Breast epithelium (tissue), 4 donors: ENCODE data around the gene RNF123. TPM values are rescaled to one million over a fixed set of nuclear protein-coding genes. Genes with fewer than 3 reads are reported as not detected.

Source experiments
- DNase-seq, 2 donors: peaks; one replicate each; pipeline ENCODE4 v3.0.0-alpha.2; 2019; ENCODE audit warnings: low spot score in 2 of 2
- H3K27ac ChIP-seq, 2 donors: fragments of 200-600 bp; sonication (generic) in 1 of 2; one replicate each; pipeline ENCODE4 v1.5.1; 2016 to 2019; ENCODE audit warnings: mild to moderate bottlenecking in 1 of 2
- H3K27me3 ChIP-seq, 2 donors: fragments of 200-600 bp; sonication (generic) in 1 of 2; one replicate each; pipeline versions ENCODE4 v1.5.1 to v1.6.0; 2017 to 2019; ENCODE audit warnings: control low read depth in 1 of 2, mild to moderate bottlenecking in 1 of 2
- H3K36me3 ChIP-seq: fragments of 200-600 bp; one replicate; pipeline ENCODE4 v1.5.1; 2019
- H3K4me1 ChIP-seq, 2 donors: fragments of 200-600 bp; sonication (generic); one replicate each; pipeline ENCODE4 v1.5.1; 2016 to 2019; ENCODE audit warnings: control low read depth in 1 of 2
- H3K4me3 ChIP-seq, 3 donors: fragments of 200-600 bp; sonication (generic); 1 replicate in 2 of 3; 2 replicates in 1 of 3; pipeline ENCODE4 v1.5.1; 2016 to 2019; ENCODE audit warnings: mild to moderate bottlenecking in 3 of 3, moderate library complexity in 2 of 3
- H3K9me3 ChIP-seq, 2 donors: fragments of 200-600 bp; sonication (generic) in 1 of 2; one replicate each; pipeline ENCODE4 v1.5.1; 2016 to 2019; ENCODE audit warnings: control low read depth in 1 of 2
- POLR2A ChIP-seq: fragments of 450-650 bp; IDR thresholded peaks from one replicate; pipeline ENCODE4 v1.6.1; 2016; ENCODE audit warnings: antibody characterized with exemption, mild to moderate bottlenecking, moderate library complexity
- POLR2AphosphoS5 ChIP-seq, 3 donors: sonication (generic); formaldehyde crosslinking; IDR thresholded peaks; one replicate each; pipeline ENCODE4 v1.6.1; 2017; ENCODE audit warnings: antibody characterized with exemption in 3 of 3
- intact Hi-C: fragments of 100-400 bp; cut with DNase I; formaldehyde crosslinking; loops from one replicate; pipeline ENCODE4 v1.15.1; 2023; ENCODE audit warnings: low total_unique reads
- total RNA-seq, 3 donors: library from RNA; depleted of rRNA; stranded (reverse); fragments of >200 nt; gene quantifications; one replicate each; pipeline ENCODE4 v1.1.0, GENCODE V29; 2016
- TF ChIP-seq, protein P1 (sequence below), 3 donors: fragments of 450-650 bp; IDR thresholded peaks; one replicate each; pipeline ENCODE4 v1.5.1; 2016 to 2017; ENCODE audit warnings: antibody characterized with exemption in 3 of 3, mild to moderate bottlenecking in 3 of 3, moderate library complexity in 3 of 3

Gene RNF123
- total RNA-seq, 3 donors from 2014 or later, result 22.1 to 29.8 (median 26.2) TPM

DNA sequence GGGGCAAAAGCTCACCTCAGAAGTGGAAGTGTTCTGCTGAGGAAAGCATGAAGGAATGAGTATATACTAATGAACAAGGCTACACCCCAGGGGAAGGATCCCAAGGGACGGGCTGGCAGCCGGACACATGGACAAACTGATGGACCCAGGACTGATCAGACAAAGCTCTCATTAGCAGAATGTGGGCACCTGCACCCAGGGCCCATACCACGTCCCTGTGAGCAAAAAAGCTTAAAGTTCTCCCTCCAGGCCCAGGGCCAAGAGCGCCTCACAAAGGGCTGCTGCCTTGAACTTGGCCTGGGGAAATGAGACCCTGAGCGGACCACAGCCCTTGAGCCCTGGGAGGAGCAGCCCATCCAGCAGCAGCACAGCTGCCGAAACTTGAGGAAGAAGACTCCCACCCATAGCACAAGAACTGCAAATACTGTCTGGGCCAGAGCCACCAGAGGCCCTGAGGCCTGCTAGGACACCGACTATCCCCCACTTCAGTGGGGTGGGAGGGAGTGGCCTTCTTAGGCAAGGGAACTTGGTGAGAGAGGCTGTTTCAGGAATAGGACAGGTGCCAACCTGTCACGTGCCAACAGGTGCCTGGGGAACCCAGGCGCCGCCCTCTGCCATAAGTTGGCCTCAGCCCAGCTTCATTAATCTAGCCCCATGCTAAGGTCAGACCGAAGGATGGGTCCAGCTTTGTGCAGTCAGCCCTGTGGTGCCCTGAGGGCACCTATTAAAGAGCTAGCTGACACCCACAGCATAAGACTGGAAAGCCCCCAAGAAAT is 36.7 kb downstream of the RNF123 start:
- Histone ChIP-seq H3K27ac (peak overlapping the region in 1 of 2 donors; percentile 30), H3K36me3 (no peaks in the 10 kb centered on the region), H3K4me3 (no peak overlapping the region), H3K4me1 (peaks cover 9 to 10% of the 10 kb centered on the region in 2 donors), H3K27me3 (no peaks in the 10 kb centered on the region), H3K9me3 (no peaks in the 10 kb centered on the region)
- intact Hi-C loops, result loop anchor here (5.0 kb wide), 1 partner anchor 1109 kb away; no protein-coding TSS in a partner anchor
- TF ChIP-seq, protein P1, sequence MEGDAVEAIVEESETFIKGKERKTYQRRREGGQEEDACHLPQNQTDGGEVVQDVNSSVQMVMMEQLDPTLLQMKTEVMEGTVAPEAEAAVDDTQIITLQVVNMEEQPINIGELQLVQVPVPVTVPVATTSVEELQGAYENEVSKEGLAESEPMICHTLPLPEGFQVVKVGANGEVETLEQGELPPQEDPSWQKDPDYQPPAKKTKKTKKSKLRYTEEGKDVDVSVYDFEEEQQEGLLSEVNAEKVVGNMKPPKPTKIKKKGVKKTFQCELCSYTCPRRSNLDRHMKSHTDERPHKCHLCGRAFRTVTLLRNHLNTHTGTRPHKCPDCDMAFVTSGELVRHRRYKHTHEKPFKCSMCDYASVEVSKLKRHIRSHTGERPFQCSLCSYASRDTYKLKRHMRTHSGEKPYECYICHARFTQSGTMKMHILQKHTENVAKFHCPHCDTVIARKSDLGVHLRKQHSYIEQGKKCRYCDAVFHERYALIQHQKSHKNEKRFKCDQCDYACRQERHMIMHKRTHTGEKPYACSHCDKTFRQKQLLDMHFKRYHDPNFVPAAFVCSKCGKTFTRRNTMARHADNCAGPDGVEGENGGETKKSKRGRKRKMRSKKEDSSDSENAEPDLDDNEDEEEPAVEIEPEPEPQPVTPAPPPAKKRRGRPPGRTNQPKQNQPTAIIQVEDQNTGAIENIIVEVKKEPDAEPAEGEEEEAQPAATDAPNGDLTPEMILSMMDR (IDR thresholded peaks at IDR 0.05), result no peak
- TF ChIP-seq POLR2AphosphoS5 (IDR thresholded peaks at IDR 0.05) (no peak), POLR2A (no peak)
- no peak for DNase-seq

DNA sequence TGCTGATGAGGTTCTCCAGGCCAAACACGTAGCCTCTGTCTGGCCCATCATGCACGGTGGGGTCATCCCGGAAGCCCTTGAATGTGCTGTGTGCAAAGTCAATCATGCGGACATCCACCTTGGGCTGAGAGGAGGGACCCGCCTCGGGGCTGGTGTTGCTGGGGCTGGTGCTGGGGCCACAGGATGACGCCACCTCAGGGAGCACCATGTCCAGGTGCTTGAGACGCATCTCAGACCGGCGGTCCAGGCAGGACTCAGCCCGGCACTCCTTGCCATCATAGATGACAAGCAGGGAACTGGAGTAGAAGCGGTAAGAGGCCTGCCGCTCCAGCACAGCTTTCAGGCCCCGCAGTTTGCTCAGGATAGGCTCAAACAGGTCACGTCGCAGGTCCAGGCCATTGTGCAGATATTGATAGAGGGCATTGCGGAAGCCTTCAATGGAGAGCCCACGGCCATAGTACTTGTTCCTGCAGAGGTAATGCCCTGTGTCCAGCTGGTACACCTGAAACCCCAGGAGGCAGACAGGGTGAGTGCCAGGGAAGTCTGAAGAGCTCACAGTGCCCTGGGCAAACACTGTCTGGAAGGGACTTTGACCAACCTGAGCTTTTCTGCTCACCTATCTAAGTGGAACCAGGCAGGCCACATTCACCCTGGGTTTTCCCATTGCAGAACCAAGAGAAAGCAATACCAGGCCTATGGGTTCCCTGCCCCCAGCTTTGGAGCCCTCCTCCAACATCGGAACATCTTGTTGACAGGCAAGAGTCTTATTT is 38.0 kb downstream of the RNF123 start:
- H3K36me3 ChIP-seq, result no peaks in the 10 kb centered on the region
- no peaks in the 10 kb centered on the region for H3K9me3 ChIP-seq
- H3K27me3 ChIP-seq, result no peaks in the 10 kb centered on the region
- H3K4me1 ChIP-seq, result peaks cover 9% of the 10 kb centered on the region in 2 donors
- DNase-seq, result no peak
- no peak overlapping the region for H3K27ac ChIP-seq
- no peak overlapping the region for H3K4me3 ChIP-seq
- intact Hi-C loops, result loop anchor here (5.0 kb wide), 1 partner anchor 1110 kb away; no protein-coding TSS in a partner anchor
- no peak for TF ChIP-seq POLR2AphosphoS5 (IDR thresholded peaks at IDR 0.05)
- TF ChIP-seq POLR2A, result no peak
- TF ChIP-seq, protein P1 (IDR thresholded peaks at IDR 0.05), result no peak

DNA sequence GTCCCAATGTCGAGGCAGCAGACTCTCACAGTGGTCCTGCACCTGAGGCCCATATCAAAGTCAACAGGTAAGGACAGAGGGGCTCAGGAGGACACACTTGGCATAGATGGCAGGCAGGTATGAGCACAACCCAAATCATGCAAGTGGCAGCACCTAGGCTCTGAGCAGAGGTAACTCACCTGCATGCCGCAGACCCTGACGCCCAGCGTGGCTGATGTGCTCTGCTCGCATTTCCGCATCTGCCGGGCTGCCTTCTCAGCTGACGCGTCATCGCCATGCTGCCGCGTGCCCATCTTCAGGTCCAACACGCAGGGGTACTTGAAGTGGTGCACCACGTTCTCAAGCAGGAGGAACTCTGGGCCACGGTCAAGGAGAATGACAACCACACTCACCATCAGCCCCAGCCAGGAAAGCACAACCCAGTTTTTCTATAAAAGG is 38.6 kb downstream of the RNF123 start:
- no peak overlapping the region for H3K4me3 ChIP-seq
- H3K27ac ChIP-seq, result no peak overlapping the region
- no peaks in the 10 kb centered on the region for H3K36me3 ChIP-seq
- H3K9me3 ChIP-seq, result no peaks in the 10 kb centered on the region
- peaks cover 3 to 4% of the 10 kb centered on the region in 2 donors for H3K4me1 ChIP-seq
- intact Hi-C loops, result loop anchor here (5.0 kb wide), 1 partner anchor 1111 kb away; no protein-coding TSS in a partner anchor
- TF ChIP-seq POLR2A (no peak), POLR2AphosphoS5 (IDR thresholded peaks at IDR 0.05) (no peak)
- TF ChIP-seq, protein P1 (IDR thresholded peaks at IDR 0.05), result no peak
- DNase-seq, result no peak
- no peaks in the 10 kb centered on the region for H3K27me3 ChIP-seq

DNA sequence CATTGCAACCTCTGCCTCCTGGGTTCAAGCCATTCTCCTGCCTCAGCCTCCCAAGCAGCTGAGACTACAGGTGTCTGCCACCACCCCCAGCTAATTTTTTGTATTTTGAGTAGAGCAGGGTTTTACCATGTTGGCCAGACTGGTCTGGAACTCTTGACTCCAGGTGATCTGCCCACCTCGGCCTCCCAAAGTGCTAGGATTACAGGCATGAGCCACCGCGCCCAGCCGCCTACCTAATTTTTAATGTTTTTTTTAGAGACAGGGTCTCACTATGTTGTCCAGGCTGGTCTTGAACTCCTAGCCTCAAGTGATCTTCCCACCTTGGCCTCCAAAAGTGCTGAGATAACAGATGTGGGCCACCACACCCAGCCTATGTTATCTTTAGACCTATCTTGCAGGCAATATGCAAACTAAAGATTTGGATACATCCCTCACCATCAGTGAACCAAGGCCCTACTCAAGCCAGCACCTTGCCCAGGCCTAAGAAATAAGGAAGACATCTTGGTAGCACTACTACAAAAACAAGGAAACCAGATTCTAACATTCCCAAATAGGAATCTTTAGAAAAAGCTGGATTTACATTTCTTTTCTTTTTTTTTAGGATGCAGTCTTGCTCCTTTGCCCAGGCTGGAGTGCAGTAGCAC is 40.7 kb downstream of the RNF123 start:
- H3K36me3 ChIP-seq, result no peaks in the 10 kb centered on the region

More for the DNA sequence above, 40.7 kb downstream of the RNF123 start:
- Histone ChIP-seq H3K9me3 (no peaks in the 10 kb centered on the region), H3K27ac (no peak overlapping the region), H3K27me3 (no peaks in the 10 kb centered on the region), H3K4me1 (no peaks in the 10 kb centered on the region), H3K4me3 (no peak overlapping the region)
- no peak for TF ChIP-seq POLR2AphosphoS5 (IDR thresholded peaks at IDR 0.05)
- TF ChIP-seq, protein P1 (IDR thresholded peaks at IDR 0.05), result no peak
- no peak for DNase-seq
- intact Hi-C loops, result loop anchor here (5.0 kb wide), 1 partner anchor 1113 kb away; no protein-coding TSS in a partner anchor
